A549 (cell line): Measurements from ENCODE around the gene CAMTA1.

ENCODE experiments used
- JUN ChIP-seq, 2 experiments: fragments of >200 bp; sonication (Bioruptor Twin); formaldehyde crosslinking; IDR thresholded peaks; 2 replicates in 1 of 2; 3 replicates in 1 of 2; pipeline ENCODE4 v1.6.1; 2016 to 2017
- MYC ChIP-seq: IDR thresholded peaks from 2 replicates; pipeline ENCODE4 v1.6.1; 2012; ENCODE audit warnings: mild to moderate bottlenecking, inconsistent platforms, low read length, improper control_type of control experiment, borderline replicate concordance
- POLR2A ChIP-seq: IDR thresholded peaks from 2 replicates; pipeline ENCODE4 v1.6.1; 2012; ENCODE audit warnings: mild to moderate bottlenecking, low read length
- TF ChIP-seq, protein P1 (sequence below): fragments of 250-450 bp; sonication (Bioruptor Pico); IDR thresholded peaks from 2 replicates; pipeline ENCODE4 v1.5.0; 2020; ENCODE audit warnings: low read depth, mild to moderate bottlenecking, moderate library complexity

DNA sequence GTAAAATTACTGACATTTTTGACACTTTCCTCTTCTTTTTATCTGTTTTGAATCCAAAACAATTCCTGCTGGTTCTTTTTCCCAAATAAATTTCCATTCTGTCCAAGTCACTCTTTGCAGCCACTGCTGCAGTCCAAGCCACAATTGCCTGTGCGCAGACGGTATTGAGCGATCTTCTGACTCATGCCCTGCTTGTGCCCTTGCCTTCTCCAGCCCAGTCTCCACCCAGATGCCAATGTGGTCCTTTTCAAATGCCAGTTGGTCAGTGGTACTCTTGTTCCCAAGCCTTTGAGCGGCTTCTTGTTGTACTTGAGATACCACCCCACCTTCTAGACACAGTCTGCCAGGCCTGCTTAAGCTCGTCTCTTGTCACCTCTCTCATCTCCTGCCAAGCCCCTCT lies 78.9 kb downstream of the CAMTA1 start:
- TF ChIP-seq POLR2A (no peak), MYC (no peak), JUN (IDR thresholded peaks at IDR 0.05) (no peak)
- TF ChIP-seq, protein P1, sequence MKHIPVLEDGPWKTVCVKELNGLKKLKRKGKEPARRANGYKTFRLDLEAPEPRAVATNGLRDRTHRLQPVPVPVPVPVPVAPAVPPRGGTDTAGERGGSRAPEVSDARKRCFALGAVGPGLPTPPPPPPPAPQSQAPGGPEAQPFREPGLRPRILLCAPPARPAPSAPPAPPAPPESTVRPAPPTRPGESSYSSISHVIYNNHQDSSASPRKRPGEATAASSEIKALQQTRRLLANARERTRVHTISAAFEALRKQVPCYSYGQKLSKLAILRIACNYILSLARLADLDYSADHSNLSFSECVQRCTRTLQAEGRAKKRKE (CRISPR knock-in tag), result no peak
